GM12878 (cell line): Measurements from ENCODE around the gene BCR. TPM values are rescaled to one million over a fixed set of nuclear protein-coding genes. Genes with fewer than 3 reads are reported as not detected.

Experiments used
- ATAC-seq: fragments of 200-7000 bp; cut with Tn5 transposase; 3 replicates; pipeline ENCODE4 v1.9.1; 2020; ENCODE audit warnings: mild to moderate bottlenecking, moderate library complexity
- BruUV-seq: library from RNA; stranded (reverse); fragments of 400-500 nt; replicated peaks from 2 replicates; lab custom pipeline; 2021; lab: Mats Ljungman, UMichigan
- CTCF ChIA-PET: fragments of 300-600 bp; sonication (Branson Sonifier 250); formaldehyde crosslinking; extraction: SDS; loops from one replicate; lab custom pipeline; 2021; ENCODE audit warnings: inconsistent platforms; lab: Yijun Ruan, JAX
- POLR2A ChIA-PET: fragments of 350-600 bp; formaldehyde crosslinking; extraction: SDS; loops from one replicate; lab custom pipeline; 2021; ENCODE audit warnings: inconsistent platforms; lab: Charles Lee
- RAD21 ChIA-PET: fragments of 300-600 bp; sonication (Branson Sonifier 250); formaldehyde crosslinking; loops from one replicate; lab custom pipeline; 2023; ENCODE audit warnings: antibody characterized with exemption; ENCODE audit not compliant: unreplicated experiment; lab: Charles Lee
- SMC1A ChIA-PET: fragments of 300-600 bp; sonication (Branson Sonifier 250); formaldehyde crosslinking; loops from one replicate; lab custom pipeline; 2023; ENCODE audit not compliant: unreplicated experiment, uncharacterized antibody; lab: Charles Lee
- DNase-seq: peaks from one replicate; pipeline ENCODE4 v3.0.0-alpha.2; 2011; ENCODE audit warnings: low read depth, low spot score
- FAIRE-seq: peaks from 3 replicates; lab custom pipeline; 2011; peaks lifted over from hg19 to GRCh38; lab: Jason Lieb, UNC
- H2AFZ ChIP-seq: 2 replicates; pipeline ENCODE4 v1.6.0; 2011; ENCODE audit warnings: low read depth, low read length, control low read depth; ENCODE audit not compliant: control insufficient read depth
- H3K27ac ChIP-seq: 2 replicates; pipeline ENCODE4 v1.5.1; 2011; ENCODE audit warnings: control low read depth; ENCODE audit not compliant: control insufficient read depth, insufficient read depth
- H3K27me3 ChIP-seq, 2 experiments: replicated peaks in 1 of 2; 2 replicates each; pipeline versions ENCODE4 v1.6.0 to v1.6.1; 2011; ENCODE audit warnings: low read length in 1 of 2; ENCODE audit not compliant: control insufficient read depth in 2 of 2, insufficient read depth in 2 of 2
- H3K36me3 ChIP-seq, 2 experiments: 2 replicates each; pipeline ENCODE4 v1.5.1; 2011; ENCODE audit warnings: low read length in 1 of 2; ENCODE audit not compliant: control insufficient read depth in 2 of 2, insufficient read depth in 2 of 2
- H3K4me1 ChIP-seq: 2 replicates; pipeline ENCODE4 v1.6.1; 2011; ENCODE audit warnings: mild to moderate bottlenecking, low read length, moderate library complexity, mixed read lengths; ENCODE audit not compliant: control insufficient read depth, insufficient read depth
- H3K4me2 ChIP-seq: 2 replicates; pipeline ENCODE4 v1.6.0; 2011; ENCODE audit warnings: control low read depth; ENCODE audit not compliant: control insufficient read depth, insufficient read depth
- H3K4me3 ChIP-seq: fragments of 200-600 bp; sonication (generic); 2 replicates; pipeline ENCODE4 v1.5.1; 2016
- H3K79me2 ChIP-seq: 2 replicates; pipeline ENCODE4 v1.6.0; 2011; ENCODE audit warnings: low read length; ENCODE audit not compliant: control insufficient read depth, insufficient read depth
- H3K9ac ChIP-seq: 2 replicates; pipeline ENCODE4 v1.8.0; 2011; ENCODE audit warnings: low read length, control low read depth, mixed read lengths; ENCODE audit not compliant: control insufficient read depth, insufficient read depth
- H3K9me3 ChIP-seq: replicated peaks from 3 replicates; pipeline ENCODE4 v1.5.1; 2011; ENCODE audit warnings: mild to moderate bottlenecking, low read length; ENCODE audit not compliant: control insufficient read depth, insufficient read depth
- H4K20me1 ChIP-seq: 2 replicates; pipeline ENCODE4 v1.6.0; 2011; ENCODE audit not compliant: control insufficient read depth, insufficient read depth
- NKRF ChIP-seq: fragments of 450-650 bp; conservative IDR thresholded peaks from 2 replicates; pipeline ENCODE4 v1.6.1; 2017; ENCODE audit warnings: mild to moderate bottlenecking, moderate library complexity
- POU2F2 ChIP-seq: IDR thresholded peaks from 3 replicates; pipeline ENCODE4 v1.6.1; 2011; ENCODE audit warnings: low read depth, mild to moderate bottlenecking, low read length, borderline replicate concordance
- SMARCA5 ChIP-seq: fragments of 450-650 bp; IDR thresholded peaks from 2 replicates; pipeline ENCODE4 v1.6.1; 2017; ENCODE audit warnings: mild to moderate bottlenecking
- STAT3 ChIP-seq: IDR thresholded peaks from 2 replicates; pipeline ENCODE4 v1.6.1; 2011; ENCODE audit warnings: low read depth, low read length, improper control_type of control experiment
- TCF7 ChIP-seq: IDR thresholded peaks from 2 replicates; pipeline ENCODE4 v1.6.1; 2014; ENCODE audit warnings: antibody characterized with exemption, borderline replicate concordance
- ZBTB33 ChIP-seq: fragments of 450-650 bp; IDR thresholded peaks from 2 replicates; pipeline ENCODE4 v1.6.1; 2017; ENCODE audit warnings: mild to moderate bottlenecking
- ZNF217 ChIP-seq: fragments of 450-650 bp; IDR thresholded peaks from 2 replicates; pipeline ENCODE4 v1.6.1; 2017; ENCODE audit warnings: antibody characterized with exemption, mild to moderate bottlenecking
- in situ Hi-C: fragments of 300-500 bp; cut with MboI; formaldehyde crosslinking; loops from 9 replicates; pipeline ENCODE4 v1.14.3; 2018; ENCODE audit warnings: mixed read lengths
- intact Hi-C: fragments of 100-400 bp; cut with micrococcal nuclease; formaldehyde crosslinking; loops from one replicate; pipeline ENCODE4 v1.14.2; 2022; ENCODE audit not compliant: unreplicated experiment
- polyA plus RNA-seq, 11 experiments: library from polyadenylated mRNA; depleted of rRNA in 4 of 11; unstranded in 6 of 11; stranded (reverse) in 5 of 11; fragments of >200 nt; fragmentation: Nextera tagmentation in 4 of 11; fragmentation: Illumina TruSeq in 1 of 11; extraction: Ambion mirVana in 4 of 11; extraction: Trizol in 1 of 11; gene quantifications; 1 replicate in 1 of 11; 2 replicates in 10 of 11; pipeline versions ENCODE4 v1.2.1 to v1.2.3, GENCODE V29; 2011 to 2016; ENCODE audit warnings: inconsistent platforms in 2 of 11, missing spikeins in 2 of 11, low read depth in 1 of 11
- total RNA-seq, 4 experiments: library from RNA; depleted of rRNA in 3 of 4; stranded (reverse); fragments of >200 nt in 3 of 4; fragmentation: Illumina TruSeq in 1 of 4; extraction: Trizol in 1 of 4; gene quantifications; 2 replicates each; pipeline versions ENCODE4 v1.2.1 to v1.2.3, GENCODE V29; 2013 to 2021

The BCR gene
- total and polyA plus RNA-seq, 10 of the 15 experiments (the other 5 are each of a cell fraction or from before 2014, with no cell fraction given) = 1.7 to 64.7 (median 18.4) TPM

GRCh38 chr22:23140385-23140784, 39.9 kb upstream of the BCR start:
- Histone ChIP-seq H4K20me1 (no peaks in the 10 kb centered on the region), H3K4me2 (peak overlapping the region; percentile 60), H3K36me3 (no peaks in the 10 kb centered on the region), H3K9me3 (no peaks in the 10 kb centered on the region), H3K4me3 (no peak overlapping the region), H2AFZ (peak overlapping the region; percentile 45), H3K79me2 (no peaks in the 10 kb centered on the region), H3K4me1 (peaks cover 72% of the 10 kb centered on the region), H3K27me3 (no peaks in the 10 kb centered on the region), H3K27ac (peak overlapping the region; percentile 54), H3K9ac (no peak overlapping the region)
- ChIA-PET CTCF (interaction anchor here (0.6 to 6.0 kb wide), 10 partner anchors 9 to 970 kb away, joined by 3 to 86 read pairs (median 4); no protein-coding TSS in a partner anchor), RAD21 (interaction anchor here (0.7 to 1.8 kb wide), 9 partner anchors 34 to 205 kb away, joined by 3 to 5 read pairs (median 4); no protein-coding TSS in a partner anchor), POLR2A (interaction anchor here (0.6 to 1.5 kb wide), 7 partner anchors 13 to 1095 kb away, joined by 3 to 6 read pairs (median 3); no protein-coding TSS in a partner anchor), SMC1A (interaction anchor here (0.7 to 3.8 kb wide), 9 partner anchors 17 to 212 kb away, joined by 3 to 28 read pairs (median 5); no protein-coding TSS in a partner anchor)
- TF ChIP-seq SMARCA5 = peak; percentile 71
- no peak for TF ChIP-seq NKRF
- no peak for TF ChIP-seq POU2F2
- no peak for TF ChIP-seq STAT3
- no peak for TF ChIP-seq TCF7
- peak; percentile 48; the same call in 1 of the 2 replicates for TF ChIP-seq ZNF217
- TF ChIP-seq ZBTB33 = no peak
- intact Hi-C loops = loop anchor here (10.0 kb wide), 1 partner anchor 286 kb away; no protein-coding TSS in a partner anchor
- in situ Hi-C loops = no loop called here
- FAIRE-seq (no peak), ATAC-seq (no peak), DNase-seq (no peak)
- no TSS peak for BruUV-seq
